MM.1S (cell line): ENCODE results near the gene FOXN4.

Experiments
- DNase-seq: peaks from one replicate; pipeline ENCODE4 v3.0.0-alpha.2; 2015
- H2AFZ ChIP-seq: fragments of 300-600 bp; sonication (generic); 2 replicates; pipeline ENCODE4 v1.6.0; 2016; ENCODE audit warnings: antibody characterized with exemption, low read length
- H3F3A ChIP-seq: fragments of 300-600 bp; sonication (generic); 2 replicates; pipeline ENCODE4 v1.6.1; 2016; ENCODE audit warnings: mild to moderate bottlenecking, antibody characterized with exemption, low read length, moderate library complexity, mixed read lengths; ENCODE audit not compliant: insufficient read depth
- H3K27ac ChIP-seq: fragments of 300-600 bp; sonication (generic); 2 replicates; pipeline ENCODE4 v1.5.1; 2016; ENCODE audit warnings: mild to moderate bottlenecking, low read length
- H3K27me3 ChIP-seq: fragments of 300-600 bp; sonication (generic); replicated peaks from 2 replicates; pipeline ENCODE4 v1.6.0; 2016; ENCODE audit warnings: low read length; ENCODE audit not compliant: insufficient read depth
- H3K36me3 ChIP-seq: fragments of 300-600 bp; sonication (generic); replicated peaks from 2 replicates; pipeline ENCODE4 v1.6.1; 2016; ENCODE audit warnings: mild to moderate bottlenecking, low read length, mixed read lengths; ENCODE audit not compliant: insufficient read depth
- H3K4me1 ChIP-seq: fragments of 300-600 bp; sonication (generic); 2 replicates; pipeline ENCODE4 v1.6.1; 2016; ENCODE audit warnings: low read length, mixed read lengths
- H3K4me2 ChIP-seq: fragments of 300-600 bp; sonication (generic); 2 replicates; pipeline ENCODE4 v1.6.0; 2016; ENCODE audit warnings: low read depth, low read length
- H3K4me3 ChIP-seq: fragments of 300-600 bp; sonication (generic); 2 replicates; pipeline ENCODE4 v1.5.1; 2016; ENCODE audit warnings: low read length, mixed read lengths
- H3K79me2 ChIP-seq: fragments of 300-600 bp; sonication (generic); 2 replicates; pipeline ENCODE4 v1.6.1; 2016; ENCODE audit warnings: mixed run types, low read length, mixed read lengths
- H3K9ac ChIP-seq: fragments of 300-600 bp; sonication (generic); 2 replicates; pipeline ENCODE4 v1.6.1; 2016; ENCODE audit warnings: low read length, mixed read lengths
- H3K9me2 ChIP-seq: fragments of 300-600 bp; sonication (generic); replicated peaks from 2 replicates; pipeline ENCODE4 v1.6.1; 2016; ENCODE audit warnings: mild to moderate bottlenecking, low read length, mixed read lengths; ENCODE audit not compliant: insufficient read depth
- H3K9me3 ChIP-seq: fragments of 300-600 bp; sonication (generic); replicated peaks from 2 replicates; pipeline ENCODE4 v1.6.1; 2016; ENCODE audit warnings: mild to moderate bottlenecking, low read length, mixed read lengths; ENCODE audit not compliant: insufficient read depth
- H4K20me1 ChIP-seq: fragments of 300-600 bp; sonication (generic); 2 replicates; pipeline ENCODE4 v1.6.1; 2016; ENCODE audit warnings: mild to moderate bottlenecking, low read length, moderate library complexity, mixed read lengths; ENCODE audit not compliant: insufficient read depth
- EZH2 ChIP-seq: fragments of 300-600 bp; sonication (generic); optimal IDR thresholded peaks from 2 replicates; pipeline ENCODE3; 2017; ENCODE audit warnings: low read depth, mild to moderate bottlenecking, antibody characterized with exemption, low read length, mixed read lengths
- EZH2phosphoT487 ChIP-seq: fragments of 300-600 bp; sonication (generic); IDR thresholded peaks from 2 replicates; pipeline ENCODE4 v1.6.1; 2018; ENCODE audit warnings: antibody characterized with exemption, low read length
- TF ChIP-seq, protein P1 (sequence below): fragments of 300-600 bp; sonication (generic); IDR thresholded peaks from 2 replicates; pipeline ENCODE4 v1.5.1; 2016; ENCODE audit warnings: antibody characterized with exemption, low read length, mixed read lengths

Gene FOXN4

DNA sequence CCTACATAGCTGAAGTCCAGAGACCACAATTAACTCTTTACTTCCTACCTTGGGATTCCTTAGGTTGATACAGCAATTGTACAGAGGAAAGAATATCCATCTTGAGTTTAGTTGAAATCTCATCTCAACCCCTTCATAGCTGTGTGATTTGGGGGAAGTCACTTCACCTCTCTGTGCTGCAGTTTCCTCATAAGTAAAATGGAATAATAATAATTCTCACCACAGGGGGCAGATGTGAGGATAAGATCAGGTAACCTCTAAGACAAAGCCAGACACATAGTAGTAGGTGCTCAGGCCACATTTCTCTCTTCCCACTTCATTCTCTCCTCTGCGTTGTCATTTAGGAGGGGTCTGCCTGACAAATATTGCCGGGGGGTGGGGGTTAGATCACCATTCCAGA lies 6.7 kb downstream of the FOXN4 start:
- no peak for TF ChIP-seq EZH2
- TF ChIP-seq, protein P1, sequence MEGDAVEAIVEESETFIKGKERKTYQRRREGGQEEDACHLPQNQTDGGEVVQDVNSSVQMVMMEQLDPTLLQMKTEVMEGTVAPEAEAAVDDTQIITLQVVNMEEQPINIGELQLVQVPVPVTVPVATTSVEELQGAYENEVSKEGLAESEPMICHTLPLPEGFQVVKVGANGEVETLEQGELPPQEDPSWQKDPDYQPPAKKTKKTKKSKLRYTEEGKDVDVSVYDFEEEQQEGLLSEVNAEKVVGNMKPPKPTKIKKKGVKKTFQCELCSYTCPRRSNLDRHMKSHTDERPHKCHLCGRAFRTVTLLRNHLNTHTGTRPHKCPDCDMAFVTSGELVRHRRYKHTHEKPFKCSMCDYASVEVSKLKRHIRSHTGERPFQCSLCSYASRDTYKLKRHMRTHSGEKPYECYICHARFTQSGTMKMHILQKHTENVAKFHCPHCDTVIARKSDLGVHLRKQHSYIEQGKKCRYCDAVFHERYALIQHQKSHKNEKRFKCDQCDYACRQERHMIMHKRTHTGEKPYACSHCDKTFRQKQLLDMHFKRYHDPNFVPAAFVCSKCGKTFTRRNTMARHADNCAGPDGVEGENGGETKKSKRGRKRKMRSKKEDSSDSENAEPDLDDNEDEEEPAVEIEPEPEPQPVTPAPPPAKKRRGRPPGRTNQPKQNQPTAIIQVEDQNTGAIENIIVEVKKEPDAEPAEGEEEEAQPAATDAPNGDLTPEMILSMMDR: peak; percentile 24
- H4K20me1 ChIP-seq: no peaks in the 10 kb centered on the region
- no peak overlapping the region for H3K9ac ChIP-seq
- no peaks in the 10 kb centered on the region for H3K79me2 ChIP-seq
- H3K27me3 ChIP-seq: no peaks in the 10 kb centered on the region; the same call in 1 of the 2 replicates
- no peak overlapping the region for H3K4me3 ChIP-seq
- no peak overlapping the region for H3K27ac ChIP-seq
- no peaks in the 10 kb centered on the region for H3K9me2 ChIP-seq
- no peaks in the 10 kb centered on the region for H3K36me3 ChIP-seq
- no peaks in the 10 kb centered on the region for H3F3A ChIP-seq
- peak; percentile 36 for DNase-seq
- H3K4me2 ChIP-seq: no peak overlapping the region
- no peaks in the 10 kb centered on the region for H3K4me1 ChIP-seq
- no peaks in the 10 kb centered on the region for H3K9me3 ChIP-seq
- H2AFZ ChIP-seq: no peak overlapping the region

DNA sequence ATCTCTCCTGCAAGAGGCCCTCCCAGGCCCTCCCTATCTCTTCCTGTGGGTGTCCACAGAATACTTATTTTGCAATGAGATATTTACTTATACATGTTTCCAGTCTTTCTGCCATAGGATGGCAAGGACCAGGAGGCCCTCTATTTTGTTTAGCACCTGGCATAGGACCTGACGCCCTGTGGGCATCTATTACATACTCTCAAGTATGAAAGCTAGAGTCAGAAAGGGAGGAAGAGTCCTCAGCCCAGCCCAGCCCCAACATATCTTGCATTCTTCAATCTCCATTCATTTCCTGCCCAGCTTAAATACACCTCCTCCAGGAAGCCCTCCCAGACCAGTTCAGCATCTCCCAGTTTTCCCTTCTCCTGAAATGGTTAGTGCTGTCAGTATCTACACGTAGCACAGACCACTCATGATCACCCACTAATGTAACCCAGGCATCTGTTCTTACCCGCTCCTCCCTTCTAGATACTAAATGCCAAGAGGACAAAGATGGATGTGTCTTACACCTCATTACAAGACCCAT lies 7.4 kb downstream of the FOXN4 start:
- H3K4me2 ChIP-seq: no peak overlapping the region

DNA sequence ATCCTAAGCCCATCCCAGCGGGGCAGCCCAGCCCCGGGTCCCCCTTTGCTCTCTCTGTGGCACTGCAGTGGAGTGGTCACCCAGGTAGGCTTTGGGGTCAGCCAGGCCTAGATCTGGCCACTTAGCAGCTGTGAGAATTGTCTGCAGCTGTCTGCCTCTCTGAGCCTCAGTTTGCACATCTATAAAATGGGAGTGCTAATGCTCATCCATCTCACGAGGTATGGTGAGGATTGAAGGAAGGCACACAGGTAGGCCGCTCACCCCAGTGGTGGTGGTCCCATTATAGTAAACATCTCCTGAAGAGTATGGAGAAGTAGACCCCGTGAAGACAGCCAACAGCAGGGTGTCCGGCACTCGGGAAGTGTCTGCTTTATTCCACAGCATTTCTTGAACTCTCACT lies 9.2 kb downstream of the FOXN4 start:
- Histone ChIP-seq H3K4me2 (no peak overlapping the region), H4K20me1 (no peaks in the 10 kb centered on the region), H2AFZ (no peak overlapping the region), H3K36me3 (no peaks in the 10 kb centered on the region), H3K27me3 (peaks cover 18% of the 10 kb centered on the region), H3K4me3 (no peak overlapping the region), H3F3A (no peaks in the 10 kb centered on the region), H3K27ac (no peak overlapping the region), H3K9ac (no peak overlapping the region), H3K79me2 (no peaks in the 10 kb centered on the region), H3K4me1 (no peaks in the 10 kb centered on the region), H3K9me2 (no peaks in the 10 kb centered on the region), H3K9me3 (no peaks in the 10 kb centered on the region)
- TF ChIP-seq EZH2phosphoT487 (no peak), EZH2 (no peak)
- TF ChIP-seq, protein P1: no peak
- DNase-seq: no peak

More for the DNA sequence above, 7.4 kb downstream of the FOXN4 start:
- no peaks in the 10 kb centered on the region for H3K9me3 ChIP-seq
- H4K20me1 ChIP-seq: no peaks in the 10 kb centered on the region
- no peak overlapping the region for H2AFZ ChIP-seq
- no peak overlapping the region for H3K9ac ChIP-seq
- DNase-seq: no peak
- no peaks in the 10 kb centered on the region for H3K79me2 ChIP-seq
- H3F3A ChIP-seq: no peaks in the 10 kb centered on the region
- H3K36me3 ChIP-seq: no peaks in the 10 kb centered on the region
- no peaks in the 10 kb centered on the region for H3K4me1 ChIP-seq
- peaks cover under 1% of the 10 kb centered on the region; the same call in 1 of the 2 replicates for H3K27me3 ChIP-seq
- no peak for TF ChIP-seq EZH2
- TF ChIP-seq EZH2phosphoT487: no peak
- H3K4me3 ChIP-seq: no peak overlapping the region
- H3K27ac ChIP-seq: no peak overlapping the region
- no peaks in the 10 kb centered on the region for H3K9me2 ChIP-seq

DNA sequence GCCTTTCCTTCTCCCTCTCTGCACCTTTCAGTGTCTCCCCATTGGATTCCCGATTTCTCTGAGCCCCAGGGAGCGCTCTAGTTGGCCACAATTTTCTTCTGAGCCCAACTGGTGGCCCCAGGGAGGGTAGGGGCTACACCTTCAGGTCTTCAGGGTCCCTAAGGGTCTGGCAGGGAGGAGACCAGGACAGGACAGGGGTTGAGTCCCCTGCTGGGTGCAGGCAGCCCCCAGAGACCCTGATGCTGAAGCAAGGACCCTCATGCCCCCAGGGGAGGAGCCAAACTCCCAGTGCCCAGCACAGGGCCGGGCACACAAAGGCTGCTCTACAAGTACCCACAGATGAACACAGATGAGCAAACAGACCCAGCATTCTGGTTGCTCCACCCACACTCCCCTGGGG lies 12.7 kb downstream of the FOXN4 start:
- Histone ChIP-seq H3K27me3 (peaks cover 21% of the 10 kb centered on the region), H3K79me2 (no peaks in the 10 kb centered on the region), H2AFZ (no peak overlapping the region), H3K4me1 (no peaks in the 10 kb centered on the region), H4K20me1 (no peaks in the 10 kb centered on the region), H3K9ac (no peak overlapping the region), H3K4me2 (no peak overlapping the region), H3K27ac (no peak overlapping the region), H3K9me3 (no peaks in the 10 kb centered on the region), H3K36me3 (no peaks in the 10 kb centered on the region), H3K4me3 (no peak overlapping the region), H3K9me2 (no peaks in the 10 kb centered on the region), H3F3A (no peaks in the 10 kb centered on the region)
- TF ChIP-seq, protein P1: no peak
- no peak for TF ChIP-seq EZH2phosphoT487
- no peak for TF ChIP-seq EZH2
- DNase-seq: no peak
